ENCODE measurements around the gene TBC1D13.

Gene TBC1D13

DNA sequence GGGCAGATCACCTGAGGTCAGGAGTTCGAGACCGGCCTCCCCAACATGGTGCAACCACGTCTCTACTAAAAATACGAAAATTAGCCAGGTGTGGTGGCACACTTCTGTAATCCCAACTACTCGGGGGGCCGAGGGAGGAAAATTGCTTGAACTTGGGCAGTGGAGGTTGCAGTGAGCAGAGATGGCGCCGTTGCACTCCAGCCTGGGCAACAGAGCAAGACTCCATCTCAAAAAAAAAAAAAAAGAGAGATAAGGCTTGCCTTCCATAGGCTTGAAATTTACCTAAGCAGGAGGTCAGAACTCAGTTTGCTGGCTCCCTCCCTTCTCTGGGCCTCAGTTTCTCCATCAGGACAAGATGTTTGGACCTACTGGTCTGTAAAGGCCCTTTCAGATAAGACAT is 41.2 kb downstream of the TBC1D13 start:
- no peak for DNase-seq (ENCODE audit: low read depth, low spot score)
- TF ChIP-seq SUZ12 (IDR thresholded peaks at IDR 0.05; ENCODE audit: extremely low read depth, insufficient read depth, insufficient read length) (no peak), ZNF274 (IDR thresholded peaks at IDR 0.05; ENCODE audit: low read depth, low read length) (no peak), YY1 (IDR thresholded peaks at IDR 0.05; ENCODE audit: insufficient read depth, insufficient read length) (no peak)
- peaks cover 14% of the 10 kb centered on the region for H3K4me1 ChIP-seq (ENCODE audit: insufficient read depth, insufficient read length)
- H3K27me3 ChIP-seq (ENCODE audit: insufficient read depth, insufficient read length) = no peaks in the 10 kb centered on the region
- H3K36me3 ChIP-seq (ENCODE audit: insufficient read depth, insufficient read length, low read length) = peaks cover 75% of the 10 kb centered on the region
- H3K4me3 ChIP-seq (ENCODE audit: insufficient read length, low read depth) = peak overlapping the region; percentile 92
- H3K9me3 ChIP-seq (ENCODE audit: insufficient read depth, low read length) = no peaks in the 10 kb centered on the region
- H3K9ac ChIP-seq (ENCODE audit: insufficient read length, low read depth) = peak overlapping the region; percentile 98

DNA sequence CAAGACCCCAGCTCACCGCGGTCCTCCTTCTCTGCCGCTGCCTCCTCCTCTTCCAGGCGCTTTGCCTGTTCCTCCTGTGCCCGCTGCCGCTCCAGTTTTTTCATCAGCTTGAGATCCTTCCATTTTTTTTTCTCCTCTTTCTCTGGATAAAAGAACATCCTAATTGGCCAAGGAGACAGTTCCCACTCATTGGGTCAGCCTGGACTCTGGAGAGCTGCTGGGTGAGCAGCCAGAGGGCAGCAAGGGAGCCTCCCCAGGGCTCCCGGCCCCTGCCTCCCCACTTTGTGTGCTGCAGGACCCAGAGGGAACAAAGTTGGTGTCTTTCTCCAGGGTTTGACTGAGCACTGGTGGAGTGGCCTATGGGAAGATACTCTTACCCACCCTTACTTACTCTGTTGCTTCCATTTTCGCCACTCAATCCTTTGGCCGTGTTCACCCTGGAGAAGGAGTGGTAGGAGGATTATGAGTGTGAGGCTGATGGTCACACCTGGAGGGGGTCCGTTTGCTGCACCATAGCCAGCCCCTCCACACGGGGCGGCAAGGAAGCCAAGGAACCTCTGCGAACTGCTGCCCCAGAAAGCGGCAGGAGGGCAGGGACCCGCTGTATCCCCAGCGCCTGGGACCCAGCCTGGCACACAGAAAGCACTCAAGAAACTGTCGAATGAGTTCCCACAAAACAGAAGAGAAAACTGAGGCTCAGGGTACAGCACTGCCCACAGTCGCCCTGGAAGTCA is 41.8 kb downstream of the TBC1D13 start:
- no peaks in the 10 kb centered on the region for H3K27me3 ChIP-seq (ENCODE audit: insufficient read depth, insufficient read length)
- DNase-seq (ENCODE audit: low read depth, low spot score) = no peak
- H3K36me3 ChIP-seq (ENCODE audit: insufficient read depth, insufficient read length, low read length) = peaks cover 74% of the 10 kb centered on the region
- TF ChIP-seq YY1 (IDR thresholded peaks at IDR 0.05; ENCODE audit: insufficient read depth, insufficient read length) (no peak), ZNF274 (IDR thresholded peaks at IDR 0.05; ENCODE audit: low read depth, low read length) (no peak), SUZ12 (IDR thresholded peaks at IDR 0.05; ENCODE audit: extremely low read depth, insufficient read depth, insufficient read length) (no peak)
- peak overlapping the region; percentile 98 for H3K9ac ChIP-seq (ENCODE audit: insufficient read length, low read depth)
- H3K4me1 ChIP-seq (ENCODE audit: insufficient read depth, insufficient read length) = peaks cover 14% of the 10 kb centered on the region
- H3K9me3 ChIP-seq (ENCODE audit: insufficient read depth, low read length) = no peaks in the 10 kb centered on the region
- peak overlapping the region; percentile 92 for H3K4me3 ChIP-seq (ENCODE audit: insufficient read length, low read depth)

DNA sequence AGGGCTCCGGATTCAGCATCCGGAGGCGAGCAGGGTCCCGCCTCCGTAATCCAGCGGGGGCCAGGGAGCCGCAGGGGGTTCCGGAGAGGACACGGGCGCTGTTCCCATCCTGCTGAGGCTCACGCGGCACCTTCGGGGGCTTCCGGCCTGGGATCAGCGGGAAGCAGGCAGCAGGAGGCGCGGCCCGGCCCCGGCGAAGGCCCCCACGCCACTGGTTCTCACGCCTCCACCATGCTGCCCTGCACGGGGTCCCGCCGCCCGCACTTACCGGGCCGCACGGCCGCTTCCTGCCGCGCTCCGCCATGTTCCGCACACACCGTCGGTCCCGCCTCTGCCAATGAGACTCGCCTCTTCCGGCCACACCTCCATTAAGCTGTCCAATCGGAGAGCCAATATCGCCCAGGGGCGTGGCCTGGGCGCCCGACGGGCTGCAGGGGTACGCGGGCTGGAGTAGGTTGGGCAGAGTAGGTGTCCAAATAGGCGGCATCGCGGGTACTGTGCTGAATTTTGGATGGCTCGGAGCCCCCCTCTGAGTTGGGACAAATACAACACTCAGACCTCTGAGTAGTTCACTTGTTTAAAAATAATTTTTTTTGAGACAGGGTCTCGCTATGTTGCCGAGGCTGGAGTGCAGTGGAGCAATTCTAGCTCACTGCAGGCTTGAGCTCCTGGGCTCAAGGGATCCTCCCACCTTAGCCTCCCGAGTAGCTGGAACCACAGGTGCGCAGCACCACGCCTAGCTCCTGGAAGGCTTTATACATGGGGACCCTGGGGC is 42.6 kb downstream of the TBC1D13 start, which contains the start of gene SPOUT1:
Gene SPOUT1, minus strand, starts transcription at position 318 of the 775 bp plus-strand sequence. Its CDS starts 14 bp downstream, at position 304.
- no peaks in the 10 kb centered on the region for H3K9me3 ChIP-seq (ENCODE audit: insufficient read depth, low read length)
- TF ChIP-seq SUZ12 (IDR thresholded peaks at IDR 0.05; ENCODE audit: extremely low read depth, insufficient read depth, insufficient read length) = no peak
- peak; percentile 77 for TF ChIP-seq YY1 (IDR thresholded peaks at IDR 0.05; ENCODE audit: insufficient read depth, insufficient read length)
- DNase-seq (ENCODE audit: low read depth, low spot score) = peak; percentile 90
- H3K4me3 ChIP-seq (ENCODE audit: insufficient read length, low read depth) = peak within 1 kb of the TSS; percentile 92
- peaks cover 14% of the 10 kb centered on the region for H3K4me1 ChIP-seq (ENCODE audit: insufficient read depth, insufficient read length)
- peaks cover 71% of the 10 kb centered on the region for H3K36me3 ChIP-seq (ENCODE audit: insufficient read depth, insufficient read length, low read length)
- peak within 1 kb of the TSS; percentile 98 for H3K9ac ChIP-seq (ENCODE audit: insufficient read length, low read depth)
- no peaks in the 10 kb centered on the region for H3K27me3 ChIP-seq (ENCODE audit: insufficient read depth, insufficient read length)

DNA sequence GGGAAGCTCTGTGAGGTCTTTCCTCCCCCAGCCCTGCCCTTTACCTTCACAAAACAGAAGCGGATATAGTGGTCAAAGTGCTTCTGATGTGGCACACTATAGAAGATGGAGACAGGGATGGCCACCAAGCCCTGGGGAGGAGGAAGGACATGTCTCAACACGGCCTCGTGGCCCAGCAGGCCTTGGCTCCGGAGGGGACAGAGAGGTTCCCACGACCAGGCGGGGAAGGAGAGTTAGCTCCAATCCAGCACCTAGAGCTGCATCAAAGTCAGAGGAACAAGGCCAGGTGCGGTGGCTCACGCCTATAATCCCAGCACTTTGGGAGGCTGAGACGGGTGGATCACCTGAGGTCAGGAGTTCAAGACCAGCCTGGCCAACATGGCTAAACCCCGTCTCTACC is 46.6 kb downstream of the TBC1D13 start:
- TF ChIP-seq SUZ12 (IDR thresholded peaks at IDR 0.05; ENCODE audit: extremely low read depth, insufficient read depth, insufficient read length) (no peak), ZNF274 (IDR thresholded peaks at IDR 0.05; ENCODE audit: low read depth, low read length) (no peak), YY1 (IDR thresholded peaks at IDR 0.05; ENCODE audit: insufficient read depth, insufficient read length) (no peak)

DNA sequence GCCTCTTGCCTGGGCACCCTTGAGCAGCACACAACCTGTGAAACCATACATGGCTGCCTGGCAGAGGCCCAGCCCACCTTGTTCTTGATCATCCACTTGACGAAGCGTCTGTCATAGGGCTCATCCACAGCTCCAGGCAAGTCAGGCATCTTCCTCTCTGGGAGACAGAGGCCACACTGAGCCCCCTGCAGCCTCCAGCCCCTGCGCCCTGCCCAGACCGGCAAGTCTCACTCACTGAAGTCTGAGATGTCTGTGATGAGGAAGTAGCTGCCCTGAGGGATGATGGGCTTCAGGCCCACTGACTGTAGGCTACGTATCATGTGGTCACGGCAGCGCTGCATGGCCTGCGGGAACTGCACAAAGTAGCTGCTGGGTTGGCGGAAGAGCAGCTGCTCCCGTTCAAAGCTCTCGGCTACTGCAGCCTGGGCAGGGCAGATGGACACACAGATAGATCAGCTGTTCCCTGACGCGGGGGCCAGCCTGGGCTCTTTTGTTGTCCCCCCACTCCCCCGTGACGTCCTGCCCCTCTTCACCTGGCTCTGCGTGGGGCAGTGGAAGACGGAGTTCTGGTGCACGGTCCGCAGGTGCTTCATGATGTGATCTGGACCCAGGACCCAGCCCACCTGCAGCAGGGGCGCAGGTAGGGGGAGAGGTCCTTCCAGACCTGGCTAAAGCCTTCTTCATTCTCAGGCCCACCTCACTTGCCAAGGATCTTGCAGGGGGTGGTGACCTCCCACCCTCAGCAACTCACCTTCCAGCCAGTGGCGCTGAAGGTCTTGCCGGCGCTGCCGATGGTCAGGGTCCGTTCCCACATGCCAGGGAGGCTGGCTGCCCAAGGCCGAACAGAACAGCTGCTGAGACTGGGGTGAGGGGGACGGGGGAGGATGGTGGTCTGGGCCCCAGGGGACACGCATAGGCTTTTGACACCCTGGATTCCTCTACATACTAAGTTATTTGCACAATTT is 48.5 kb downstream of the TBC1D13 start:
- Histone ChIP-seq H3K9ac (ENCODE audit: insufficient read length, low read depth) (no peak overlapping the region), H3K27me3 (ENCODE audit: insufficient read depth, insufficient read length) (no peaks in the 10 kb centered on the region), H3K9me3 (ENCODE audit: insufficient read depth, low read length) (no peaks in the 10 kb centered on the region), H3K4me3 (ENCODE audit: insufficient read length, low read depth) (no peak overlapping the region), H3K4me1 (ENCODE audit: insufficient read depth, insufficient read length) (no peaks in the 10 kb centered on the region), H3K36me3 (ENCODE audit: insufficient read depth, insufficient read length, low read length) (peaks cover 72% of the 10 kb centered on the region)
- no peak for DNase-seq (ENCODE audit: low read depth, low spot score)
- TF ChIP-seq SUZ12 (IDR thresholded peaks at IDR 0.05; ENCODE audit: extremely low read depth, insufficient read depth, insufficient read length) (no peak), YY1 (IDR thresholded peaks at IDR 0.05; ENCODE audit: insufficient read depth, insufficient read length) (no peak), ZNF274 (IDR thresholded peaks at IDR 0.05; ENCODE audit: low read depth, low read length) (no peak)

More for the DNA sequence above, 46.6 kb downstream of the TBC1D13 start:
- Histone ChIP-seq H3K36me3 (ENCODE audit: insufficient read depth, insufficient read length, low read length) (peaks cover 63% of the 10 kb centered on the region), H3K9me3 (ENCODE audit: insufficient read depth, low read length) (no peaks in the 10 kb centered on the region), H3K27me3 (ENCODE audit: insufficient read depth, insufficient read length) (no peaks in the 10 kb centered on the region), H3K4me3 (ENCODE audit: insufficient read length, low read depth) (no peak overlapping the region), H3K9ac (ENCODE audit: insufficient read length, low read depth) (no peak overlapping the region), H3K4me1 (ENCODE audit: insufficient read depth, insufficient read length) (no peaks in the 10 kb centered on the region)
- DNase-seq (ENCODE audit: low read depth, low spot score) = no peak

DNA sequence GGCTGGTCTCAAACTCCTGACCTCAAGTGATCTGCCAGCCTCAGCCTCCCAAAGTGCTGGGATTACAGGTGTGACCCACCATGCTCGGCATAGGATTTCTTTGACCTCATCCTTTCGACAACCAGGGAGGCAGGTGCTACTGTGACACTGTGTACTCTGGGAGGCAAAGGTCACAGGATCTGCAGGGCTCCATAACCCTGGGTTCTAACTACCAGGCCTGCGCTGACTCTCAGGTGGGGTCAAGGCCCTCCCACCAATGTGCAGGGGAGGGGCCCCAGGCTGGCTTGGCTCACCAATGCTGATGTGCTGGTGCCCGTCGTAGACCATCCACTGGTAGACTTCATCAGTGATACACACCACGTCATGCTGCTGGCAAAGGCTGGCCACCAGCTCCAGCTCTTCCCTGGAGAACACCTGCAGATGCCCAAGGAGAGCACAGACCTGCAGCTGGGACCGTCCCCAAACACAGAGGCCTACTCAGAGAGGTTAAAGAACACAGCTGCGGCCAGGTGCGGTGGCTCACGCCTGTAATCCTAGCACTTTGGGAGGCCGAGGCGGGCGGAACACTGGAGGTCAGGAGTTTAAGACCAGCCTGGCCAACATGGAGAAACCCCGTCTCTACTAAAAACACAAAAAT is 49.6 kb downstream of the TBC1D13 start:
- DNase-seq (ENCODE audit: low read depth, low spot score) = no peak

More for the DNA sequence above, 49.6 kb downstream of the TBC1D13 start:
- no peaks in the 10 kb centered on the region for H3K27me3 ChIP-seq (ENCODE audit: insufficient read depth, insufficient read length)
- peaks cover 75% of the 10 kb centered on the region for H3K36me3 ChIP-seq (ENCODE audit: insufficient read depth, insufficient read length, low read length)
- H3K4me1 ChIP-seq (ENCODE audit: insufficient read depth, insufficient read length) = no peaks in the 10 kb centered on the region
- TF ChIP-seq YY1 (IDR thresholded peaks at IDR 0.05; ENCODE audit: insufficient read depth, insufficient read length) (no peak), ZNF274 (IDR thresholded peaks at IDR 0.05; ENCODE audit: low read depth, low read length) (no peak), SUZ12 (IDR thresholded peaks at IDR 0.05; ENCODE audit: extremely low read depth, insufficient read depth, insufficient read length) (no peak)
- no peak overlapping the region for H3K9ac ChIP-seq (ENCODE audit: insufficient read length, low read depth)
- H3K4me3 ChIP-seq (ENCODE audit: insufficient read length, low read depth) = no peak overlapping the region
- no peaks in the 10 kb centered on the region for H3K9me3 ChIP-seq (ENCODE audit: insufficient read depth, low read length)
